HG03442 (cell line): Measurements from ENCODE around the gene TMEM134.

Experiments used
- ATAC-seq: cut with Tn5 transposase; IDR thresholded peaks from one replicate; pipeline ENCODE4 v1.9.1; 2021; ENCODE audit warnings: mild to moderate bottlenecking, moderate library complexity; ENCODE audit not compliant: unreplicated experiment

The TMEM134 gene

DNA sequence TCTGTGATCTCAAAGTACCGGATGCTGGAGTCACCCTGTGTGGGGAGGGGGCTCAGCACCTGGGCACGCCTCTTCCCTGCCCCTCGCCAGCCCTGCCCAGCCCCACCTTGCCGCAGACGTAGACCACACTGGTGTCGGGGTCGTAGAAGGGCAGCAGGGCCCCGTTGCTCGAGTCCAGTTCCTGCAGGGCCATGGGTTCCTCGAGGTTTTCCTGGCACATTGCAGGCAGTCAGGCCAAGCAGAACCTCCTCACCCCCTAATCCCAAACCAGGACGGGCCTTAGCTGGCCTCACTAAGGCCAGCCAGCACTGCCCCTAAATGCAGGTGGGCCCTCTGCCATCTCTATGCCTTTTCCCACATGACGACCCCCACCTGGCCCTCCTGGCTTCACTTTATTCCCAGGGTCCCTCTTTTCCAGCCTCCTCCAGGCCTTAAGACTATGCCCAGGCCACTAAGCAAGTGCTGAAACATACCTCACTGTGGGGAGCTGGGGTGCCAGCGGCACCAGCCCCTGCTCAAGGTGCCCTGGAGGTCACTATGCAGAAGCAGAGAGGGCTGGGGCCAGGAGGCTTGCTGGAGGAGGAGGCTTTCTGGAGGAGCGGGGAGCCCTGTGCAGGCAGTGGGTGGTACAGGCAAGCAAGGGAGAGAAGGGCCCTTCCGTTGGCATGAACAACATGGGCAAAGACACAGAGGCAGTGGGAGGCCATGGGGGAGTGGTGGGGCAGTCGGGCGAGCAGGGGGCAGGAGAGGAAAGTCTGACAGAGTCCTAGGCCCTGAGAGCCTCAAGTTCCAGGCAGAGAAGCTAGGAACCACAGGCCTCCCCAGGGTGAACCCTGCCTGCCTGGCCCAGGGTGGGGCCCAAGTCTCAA is 28.6 kb downstream of the TMEM134 start:
- no peak for ATAC-seq

- no peak for ATAC-seq
Measured at GRCh38 chr11:67439321-67440228, 29.5 kb downstream of the TMEM134 start.

DNA sequence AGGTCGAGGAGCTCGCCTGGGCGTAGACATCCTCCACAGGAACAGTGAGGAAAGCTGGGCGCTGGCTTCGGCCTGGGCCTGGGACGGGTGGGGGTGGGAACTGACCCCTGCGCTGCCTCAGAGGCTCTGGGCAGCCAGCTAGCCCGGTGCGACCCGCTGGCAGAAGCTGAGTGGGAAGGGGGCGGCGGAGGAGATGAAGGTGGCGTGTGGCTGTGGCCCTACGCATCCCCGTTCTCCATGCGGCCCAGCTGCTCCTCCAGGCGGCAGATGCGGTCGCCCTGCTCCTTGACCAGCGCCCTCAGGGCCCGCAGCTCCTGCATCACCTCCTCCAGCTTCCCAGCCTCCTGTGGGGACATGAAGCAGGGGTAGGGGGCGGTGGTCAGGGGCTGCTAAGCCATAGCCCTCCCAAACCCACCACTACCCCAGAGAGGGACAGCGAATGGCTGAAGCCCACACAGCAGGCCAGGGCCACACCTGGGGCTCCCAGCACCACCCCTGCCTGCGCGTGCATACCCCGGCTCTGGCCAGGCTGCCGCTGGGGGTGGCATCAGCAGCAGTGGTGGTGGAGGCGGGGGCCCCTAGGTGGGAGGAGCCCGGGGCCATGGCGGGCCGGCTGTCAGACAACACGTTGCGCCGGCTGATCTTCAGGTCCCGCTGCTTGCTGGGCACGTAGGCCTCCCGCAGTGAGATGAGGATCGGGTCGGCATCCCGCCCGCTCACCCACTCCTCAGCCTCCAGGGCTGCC is 30.7 kb downstream of the TMEM134 start:
- ATAC-seq: no peak

GRCh38 chr11:67437809-67438157 is 31.3 kb downstream of the TMEM134 start:
- no peak for ATAC-seq

- no peak for ATAC-seq
Measured at GRCh38 chr11:67437082-67437808, 31.8 kb downstream of the TMEM134 start, which contains the start of gene PTPRCAP. Gene PTPRCAP (minus strand): TSS chr11:67437682. CDS start chr11:67437619, 63 bp downstream.

DNA sequence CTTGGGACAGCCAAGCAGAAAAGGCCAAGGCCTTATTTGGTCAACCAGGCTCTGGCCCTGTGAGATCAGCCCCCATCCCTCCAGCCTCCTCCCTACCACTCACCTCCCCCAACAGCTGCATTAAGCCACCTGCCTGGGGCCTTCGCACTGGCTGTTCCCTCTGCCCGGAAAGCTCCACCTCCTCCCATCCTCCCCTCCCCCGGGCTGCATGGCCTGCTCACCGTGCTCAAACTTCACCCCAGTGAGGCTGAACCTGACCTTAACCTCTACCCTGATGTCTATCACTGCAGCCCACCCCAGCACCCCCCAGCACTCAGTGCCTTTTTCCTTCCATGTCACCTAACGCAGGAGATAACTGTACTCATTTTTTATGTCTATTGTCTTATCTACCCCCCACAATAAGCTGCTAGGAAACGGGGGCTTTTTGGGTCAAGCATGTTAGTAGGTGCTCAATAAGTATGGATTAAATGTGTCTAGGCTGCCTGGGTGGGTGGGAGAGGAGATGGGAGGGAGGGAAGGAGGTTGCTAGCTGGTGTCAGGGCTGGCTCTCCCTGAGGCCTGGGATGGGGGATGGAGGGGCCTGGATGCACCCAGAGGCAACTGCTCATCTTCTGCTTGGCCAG is 32.5 kb downstream of the TMEM134 start:
- no peak for ATAC-seq

- ATAC-seq: no peak
Measured at GRCh38 chr11:67435727-67436458, 33.2 kb downstream of the TMEM134 start.

- no peak for ATAC-seq
Measured at GRCh38 chr11:67435031-67435726, 33.9 kb downstream of the TMEM134 start.

DNA sequence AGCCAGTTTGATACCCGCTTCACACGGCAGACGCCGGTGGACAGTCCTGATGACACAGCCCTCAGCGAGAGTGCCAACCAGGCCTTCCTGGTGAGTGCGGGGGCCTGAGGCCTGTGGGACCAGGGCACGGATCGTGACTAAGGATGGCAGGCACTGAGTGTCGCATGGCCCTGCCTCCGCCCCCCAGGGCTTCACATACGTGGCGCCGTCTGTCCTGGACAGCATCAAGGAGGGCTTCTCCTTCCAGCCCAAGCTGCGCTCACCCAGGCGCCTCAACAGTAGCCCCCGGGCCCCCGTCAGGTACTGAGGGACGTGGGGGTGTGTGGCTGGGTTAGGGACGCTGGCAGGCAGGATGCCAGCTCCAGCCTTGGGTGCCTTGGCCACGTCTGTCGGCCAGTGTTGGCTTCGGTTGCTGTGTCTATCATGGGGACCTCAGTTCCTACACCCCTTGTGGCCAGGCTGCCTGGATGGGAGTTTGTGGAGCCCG is 34.6 kb downstream of the TMEM134 start:
- no peak for ATAC-seq

DNA sequence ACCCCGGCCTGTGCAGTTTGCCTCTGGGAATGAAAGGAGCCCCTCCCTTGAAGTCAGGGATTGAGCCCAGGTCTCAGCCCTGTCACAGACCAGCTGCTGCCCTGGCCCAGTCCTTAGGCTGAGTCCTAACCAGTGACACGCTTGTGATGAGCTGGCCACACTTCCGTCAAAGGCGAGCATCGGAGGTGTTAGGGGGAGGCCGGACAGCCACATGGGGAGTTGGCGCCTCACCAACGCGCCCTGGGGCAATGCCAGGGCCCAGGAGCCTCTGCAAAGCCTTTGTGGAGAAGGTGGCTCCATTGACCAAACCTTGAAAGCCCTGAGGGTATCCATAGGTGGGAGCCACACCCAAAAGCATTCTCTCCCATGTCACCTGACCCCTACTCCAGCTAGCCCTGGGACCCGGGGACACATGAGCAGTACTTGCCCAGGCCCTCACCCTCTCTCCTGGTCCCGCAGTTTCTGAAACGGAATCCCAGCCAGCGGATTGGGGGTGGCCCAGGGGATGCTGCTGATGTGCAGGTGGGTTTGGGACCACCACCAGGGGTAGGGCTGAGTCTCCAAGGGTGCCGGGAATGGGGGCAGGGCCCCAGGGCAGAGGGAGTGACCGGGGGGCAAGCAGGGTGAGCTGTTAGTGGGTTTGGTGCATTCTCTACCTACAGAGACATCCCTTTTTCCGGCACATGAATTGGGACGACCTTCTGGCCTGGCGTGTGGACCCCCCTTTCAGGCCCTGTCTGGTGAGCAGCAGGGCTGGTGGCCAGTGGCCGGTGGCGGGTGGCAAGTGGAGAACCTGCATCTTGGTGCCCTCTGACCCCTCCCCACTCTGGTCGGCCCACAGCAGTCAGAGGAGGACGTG is 35.3 kb downstream of the TMEM134 start:
- ATAC-seq: no peak

DNA sequence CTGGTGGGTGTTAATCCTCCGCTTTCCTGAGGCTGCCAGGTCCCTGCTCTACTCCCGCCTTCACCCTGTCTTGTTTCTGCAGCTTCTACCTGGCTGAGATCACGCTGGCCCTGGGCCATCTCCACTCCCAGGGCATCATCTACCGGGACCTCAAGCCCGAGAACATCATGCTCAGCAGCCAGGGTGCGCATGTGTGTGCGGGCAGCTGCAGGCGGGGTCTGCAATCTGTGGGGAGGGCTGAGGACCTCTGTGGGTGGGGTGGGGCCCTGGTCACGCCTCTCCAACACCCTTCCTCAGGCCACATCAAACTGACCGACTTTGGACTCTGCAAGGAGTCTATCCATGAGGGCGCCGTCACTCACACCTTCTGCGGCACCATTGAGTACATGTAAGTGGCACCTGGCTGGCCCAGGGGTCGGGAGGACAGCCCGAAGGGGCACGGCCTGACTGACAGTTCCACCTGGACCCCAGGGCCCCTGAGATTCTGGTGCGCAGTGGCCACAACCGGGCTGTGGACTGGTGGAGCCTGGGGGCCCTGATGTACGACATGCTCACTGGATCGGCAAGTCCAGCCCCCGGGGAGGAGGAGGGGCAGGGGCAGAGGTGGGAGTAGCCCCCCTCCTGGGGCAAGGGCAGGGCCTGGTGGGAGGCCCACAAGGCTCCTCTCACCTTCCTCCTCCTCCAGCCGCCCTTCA is 36.2 kb downstream of the TMEM134 start:
- ATAC-seq: no peak

DNA sequence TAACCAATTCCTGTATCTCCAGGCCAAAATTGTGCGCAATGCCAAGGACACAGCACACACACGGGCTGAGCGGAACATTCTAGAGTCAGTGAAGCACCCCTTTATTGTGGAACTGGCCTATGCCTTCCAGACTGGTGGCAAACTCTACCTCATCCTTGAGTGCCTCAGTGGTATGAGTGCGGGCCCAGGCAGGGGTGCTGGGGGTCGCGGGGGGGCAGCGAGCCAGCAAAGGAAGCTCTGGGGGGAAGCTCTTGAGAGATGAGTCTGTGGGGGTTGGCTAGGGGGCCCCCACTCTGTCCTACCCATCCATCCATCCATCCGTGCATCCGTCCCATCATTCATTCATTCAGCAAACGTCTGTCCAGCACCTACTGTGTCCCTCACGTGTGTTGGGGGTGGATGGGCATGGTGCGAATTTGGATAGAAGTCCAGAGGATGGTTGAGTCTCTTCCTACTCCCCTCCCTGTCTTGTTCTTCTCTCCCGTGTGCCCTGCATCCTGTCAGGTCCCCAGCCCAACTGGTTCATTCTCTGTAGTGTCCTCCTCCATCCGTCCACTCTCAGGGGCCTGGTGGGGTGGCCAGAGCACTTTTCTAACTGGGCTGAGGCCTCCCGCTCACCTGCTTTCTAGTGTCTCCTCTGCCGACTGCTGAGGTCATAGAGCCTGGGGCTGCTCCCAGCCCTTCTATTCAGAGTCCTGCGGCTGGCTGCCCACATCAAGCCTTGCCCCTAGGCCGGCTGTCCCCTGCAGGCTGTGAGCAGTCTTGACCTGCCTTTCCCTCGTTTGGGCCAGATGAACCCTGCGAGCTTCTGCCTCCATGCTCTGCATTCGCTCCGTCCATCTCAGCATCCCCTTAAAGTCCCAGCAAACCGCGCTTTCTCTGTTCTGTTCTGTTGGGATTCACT is 37.5 kb downstream of the TMEM134 start:
- no peak for ATAC-seq

DNA sequence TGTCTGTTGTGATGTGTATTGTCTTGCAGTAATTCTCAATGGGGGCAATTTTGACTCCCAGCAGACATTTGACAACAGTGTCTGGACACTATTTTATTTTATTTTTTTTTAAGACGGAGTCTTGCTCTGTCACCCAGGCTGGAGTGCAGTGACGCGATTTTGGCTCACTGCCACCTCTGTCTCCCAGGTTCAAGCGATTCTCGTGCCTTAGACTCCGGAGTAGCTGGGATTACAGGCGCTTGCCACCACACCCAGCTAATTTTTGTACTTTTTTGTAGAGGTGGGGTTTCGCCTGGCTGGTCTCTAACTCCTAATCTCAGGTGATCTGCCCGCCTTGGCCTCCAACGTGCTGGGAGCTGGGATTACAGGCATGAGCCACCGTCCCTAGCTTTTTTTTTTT is 39.3 kb downstream of the TMEM134 start:
- no peak for ATAC-seq

DNA sequence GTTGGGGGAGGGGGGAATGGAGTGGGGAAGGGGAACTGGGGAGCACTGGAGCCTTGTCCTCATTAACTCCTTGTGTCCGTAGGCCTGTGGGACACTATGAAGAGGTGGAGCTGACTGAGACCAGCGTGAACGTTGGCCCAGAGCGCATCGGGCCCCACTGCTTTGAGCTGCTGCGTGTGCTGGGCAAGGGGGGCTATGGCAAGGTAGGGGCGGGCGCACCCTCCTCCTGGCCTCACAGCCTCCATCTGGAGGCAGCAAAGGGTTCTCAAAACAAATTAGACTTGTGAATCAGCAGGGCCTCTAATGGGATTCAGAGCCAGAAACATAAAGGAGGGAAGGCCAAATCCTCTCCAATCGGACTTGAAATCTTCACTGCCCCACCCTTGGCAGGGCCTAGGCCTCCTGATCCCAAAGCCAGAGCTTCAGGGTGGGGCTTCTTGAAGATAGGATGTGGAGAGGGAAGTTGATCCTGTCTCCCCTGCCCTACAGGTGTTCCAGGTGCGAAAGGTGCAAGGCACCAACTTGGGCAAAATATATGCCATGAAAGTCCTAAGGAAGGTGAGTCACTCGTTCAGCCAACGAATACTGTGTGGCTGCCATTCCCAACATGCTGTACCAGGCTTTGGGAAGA is 39.9 kb downstream of the TMEM134 start:
- ATAC-seq: no peak
